Testis (tissue), 3 donors: ENCODE results near the gene MAP4K1. TPM values are rescaled to one million over a fixed set of nuclear protein-coding genes. Genes with fewer than 3 reads are reported as not detected.

ENCODE experiments used
- DNase-seq: peaks from one replicate; pipeline ENCODE4 v3.0.0-alpha.2; 2019
- H3K27ac ChIP-seq, 2 donors: fragments of 200-600 bp; sonication (generic); one replicate each; pipeline ENCODE4 v1.5.1; 2019
- H3K27me3 ChIP-seq: fragments of 200-600 bp; sonication (generic); one replicate; pipeline ENCODE4 v1.5.1; 2019
- H3K36me3 ChIP-seq: fragments of 200-600 bp; sonication (generic); one replicate; pipeline ENCODE4 v1.5.1; 2017; ENCODE audit warnings: low read depth; ENCODE audit errors: missing control alignments
- H3K4me1 ChIP-seq: fragments of 200-600 bp; sonication (generic); one replicate; pipeline ENCODE4 v1.5.1; 2019
- H3K4me3 ChIP-seq, 2 donors: fragments of 200-600 bp; sonication (generic); one replicate each; pipeline ENCODE4 v1.5.1; 2017 to 2019
- H3K9me3 ChIP-seq: fragments of 200-600 bp; sonication (generic); one replicate; pipeline ENCODE4 v1.5.1; 2017
- POLR2A ChIP-seq: fragments of 450-650 bp; IDR thresholded peaks from one replicate; pipeline ENCODE4 v1.6.1; 2017; ENCODE audit warnings: antibody characterized with exemption, mild to moderate bottlenecking, moderate library complexity
- WGBS, 2 donors: methylation state at CpG; one replicate each; pipeline ENCODE4 v1.1.5; 2018; 5-methylcytosine and 5-hydroxymethylcytosine counted together
- intact Hi-C: fragments of 100-400 bp; cut with DNase I; formaldehyde crosslinking; loops from one replicate; pipeline ENCODE4 v1.15.1; 2023; ENCODE audit warnings: low total_unique reads
- polyA plus RNA-seq: library from polyadenylated mRNA; stranded (reverse); fragments of 350-450 nt; fragmentation: Illumina TruSeq; extraction: RNeasy Lipid Tissue Mini Kit (QIAGEN cat#74804); gene quantifications from one replicate; pipeline ENCODE4 v1.2.3, GENCODE V29; 2014; ENCODE audit warnings: low read depth, low replicate concordance; ENCODE audit not compliant: insufficient read depth
- total RNA-seq, 2 donors: library from RNA; depleted of rRNA; stranded (reverse); fragments of >200 nt; gene quantifications; one replicate each; pipeline ENCODE4 v1.2.3, GENCODE V29; 2016
- TF ChIP-seq, protein P1 (sequence below), 3 experiments: fragments of 450-650 bp in 2 of 3; fragments of 200-600 bp in 1 of 3; sonication (generic) in 1 of 3; IDR thresholded peaks; one replicate each; pipeline ENCODE4 v1.5.1; 2016 to 2019; ENCODE audit warnings: antibody characterized with exemption in 3 of 3, mild to moderate bottlenecking in 2 of 3, moderate library complexity in 1 of 3

MAP4K1 gene
- total and polyA plus RNA-seq, 3 donors from 2014 or later, result 2.8 to 9.9 (median 8.3) TPM

GRCh38 chr19:38653028-38653571, 35.3 kb upstream of the MAP4K1 start:
- peaks cover 82% of the 10 kb centered on the region for H3K4me1 ChIP-seq
- no peaks in the 10 kb centered on the region for H3K27me3 ChIP-seq
- no peaks in the 10 kb centered on the region for H3K36me3 ChIP-seq
- no peak overlapping the region for H3K4me3 ChIP-seq
- 49 to 59% methylated on average over 7 of the region's 7 CpGs for WGBS, 2 donors
- H3K27ac ChIP-seq, result peak overlapping the region; percentile 16 to 77
- TF ChIP-seq, protein P1, sequence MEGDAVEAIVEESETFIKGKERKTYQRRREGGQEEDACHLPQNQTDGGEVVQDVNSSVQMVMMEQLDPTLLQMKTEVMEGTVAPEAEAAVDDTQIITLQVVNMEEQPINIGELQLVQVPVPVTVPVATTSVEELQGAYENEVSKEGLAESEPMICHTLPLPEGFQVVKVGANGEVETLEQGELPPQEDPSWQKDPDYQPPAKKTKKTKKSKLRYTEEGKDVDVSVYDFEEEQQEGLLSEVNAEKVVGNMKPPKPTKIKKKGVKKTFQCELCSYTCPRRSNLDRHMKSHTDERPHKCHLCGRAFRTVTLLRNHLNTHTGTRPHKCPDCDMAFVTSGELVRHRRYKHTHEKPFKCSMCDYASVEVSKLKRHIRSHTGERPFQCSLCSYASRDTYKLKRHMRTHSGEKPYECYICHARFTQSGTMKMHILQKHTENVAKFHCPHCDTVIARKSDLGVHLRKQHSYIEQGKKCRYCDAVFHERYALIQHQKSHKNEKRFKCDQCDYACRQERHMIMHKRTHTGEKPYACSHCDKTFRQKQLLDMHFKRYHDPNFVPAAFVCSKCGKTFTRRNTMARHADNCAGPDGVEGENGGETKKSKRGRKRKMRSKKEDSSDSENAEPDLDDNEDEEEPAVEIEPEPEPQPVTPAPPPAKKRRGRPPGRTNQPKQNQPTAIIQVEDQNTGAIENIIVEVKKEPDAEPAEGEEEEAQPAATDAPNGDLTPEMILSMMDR (IDR thresholded peaks at IDR 0.05), result no peak
- no peak for TF ChIP-seq POLR2A
- H3K9me3 ChIP-seq, result no peaks in the 10 kb centered on the region
- intact Hi-C loops, result loop anchor here (10.0 kb wide), 1 partner anchor 72 kb away; no protein-coding TSS in a partner anchor
- DNase-seq, result peak; percentile 59

GRCh38 chr19:38650911-38651584, 33.3 kb upstream of the MAP4K1 start:
- peak overlapping the region in 1 of 2 donors; percentile 77 for H3K27ac ChIP-seq

DNA sequence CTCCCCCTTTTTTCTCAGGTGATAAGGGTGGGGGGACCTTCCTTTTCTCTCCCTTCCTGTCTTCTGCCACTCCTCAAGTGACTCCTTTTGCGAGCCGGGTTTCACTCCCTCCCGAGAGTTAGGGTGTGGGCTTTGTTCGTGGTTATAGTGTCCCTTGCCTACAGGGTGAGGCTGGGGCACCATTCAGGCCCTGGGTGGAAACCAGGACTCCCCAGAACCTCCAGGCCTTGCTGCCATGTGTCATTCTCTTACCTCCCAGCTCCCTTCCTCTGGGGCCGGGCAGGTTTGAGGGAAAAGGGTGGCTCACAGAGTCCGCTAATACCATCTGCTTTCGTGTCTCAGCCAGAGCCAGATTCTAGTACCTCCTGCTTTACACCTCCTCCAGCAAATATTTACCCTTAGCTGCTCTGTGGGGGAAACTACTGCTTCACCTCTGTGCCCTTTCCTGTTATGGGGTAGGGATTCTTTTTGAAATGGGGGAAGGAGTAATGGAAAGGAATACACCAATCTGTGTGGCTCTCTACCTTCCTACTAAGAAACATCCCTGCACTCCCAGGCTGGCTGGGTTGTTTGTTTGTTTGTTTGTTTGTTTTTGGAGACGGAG, 32.5 kb upstream of the MAP4K1 start:
- H3K9me3 ChIP-seq, result no peaks in the 10 kb centered on the region
- WGBS, 2 donors, result 55 to 78% methylated on average over 8 of the region's 8 CpGs
- intact Hi-C loops, result loop anchor here (10.0 kb wide), 1 partner anchor 75 kb away; no protein-coding TSS in a partner anchor

More at GRCh38 chr19:38650911-38651584, 33.3 kb upstream of the MAP4K1 start:
- H3K4me1 ChIP-seq, result peaks cover 67% of the 10 kb centered on the region
- no peaks in the 10 kb centered on the region for H3K36me3 ChIP-seq
- no peak for DNase-seq
- no peaks in the 10 kb centered on the region for H3K9me3 ChIP-seq
- H3K4me3 ChIP-seq, result no peak overlapping the region
- WGBS, 2 donors, result 67 to 82% methylated on average over 12 of the region's 12 CpGs
- no peaks in the 10 kb centered on the region for H3K27me3 ChIP-seq
- TF ChIP-seq POLR2A, result no peak
- TF ChIP-seq, protein P1 (IDR thresholded peaks at IDR 0.05), result peak in 1 of 3 experiments; percentile 1
- intact Hi-C loops, result loop anchor here (10.0 kb wide), 1 partner anchor 74 kb away; no protein-coding TSS in a partner anchor

DNA sequence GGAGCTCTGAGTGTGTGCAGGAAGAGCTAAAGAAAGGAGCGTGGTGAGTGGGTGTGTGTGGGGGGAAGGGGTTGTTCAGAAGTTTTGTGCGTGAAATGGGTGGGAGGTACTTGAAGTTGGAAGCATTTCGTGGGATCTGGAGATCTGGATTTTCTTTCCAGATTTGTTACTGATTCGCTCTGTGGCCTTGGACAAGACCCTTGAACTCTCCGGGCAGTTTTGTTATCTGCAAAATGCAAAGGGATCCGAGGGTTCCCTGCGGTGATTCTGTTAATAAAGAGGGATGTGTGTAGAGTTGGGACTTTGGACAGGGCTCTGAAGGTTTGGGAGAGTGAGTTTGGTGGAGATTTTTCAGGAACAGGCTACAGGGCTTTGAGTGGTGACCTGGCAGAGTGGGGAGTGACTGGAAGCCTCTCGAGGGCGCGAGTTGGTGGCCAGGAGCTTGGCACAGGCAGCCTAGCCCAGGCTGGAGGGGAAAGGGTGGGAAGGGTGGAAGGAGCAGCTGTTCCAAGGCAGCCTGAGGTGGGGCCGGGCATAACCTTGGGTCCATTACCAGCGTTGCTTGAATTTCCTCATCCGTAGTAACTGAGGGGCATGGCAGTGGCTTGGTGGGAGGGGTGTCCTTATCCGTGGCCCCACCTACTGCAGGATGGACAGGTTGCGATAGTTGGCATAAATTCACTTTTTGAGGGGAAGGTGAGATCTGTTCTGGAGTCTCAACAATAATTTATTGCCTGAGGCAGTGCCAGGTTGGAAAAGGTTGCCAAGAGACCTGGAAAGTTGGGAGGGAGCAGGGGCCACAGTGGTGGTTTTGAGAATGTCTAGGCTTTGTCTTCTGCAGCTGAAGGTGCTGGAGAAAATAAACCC, 31.8 kb upstream of the MAP4K1 start:
- H3K9me3 ChIP-seq, result no peaks in the 10 kb centered on the region

More for the DNA sequence above, 32.5 kb upstream of the MAP4K1 start:
- Histone ChIP-seq H3K4me3 (no peak overlapping the region), H3K4me1 (peaks cover 66% of the 10 kb centered on the region), H3K27me3 (no peaks in the 10 kb centered on the region), H3K27ac (peak overlapping the region in 1 of 2 donors; percentile 65), H3K36me3 (no peaks in the 10 kb centered on the region)
- DNase-seq, result no peak
- TF ChIP-seq, protein P1 (IDR thresholded peaks at IDR 0.05), result no peak
- TF ChIP-seq POLR2A, result no peak

More for the DNA sequence above, 31.8 kb upstream of the MAP4K1 start:
- intact Hi-C loops, result loop anchor here (10.0 kb wide), 1 partner anchor 75 kb away; no protein-coding TSS in a partner anchor
- Histone ChIP-seq H3K27me3 (no peaks in the 10 kb centered on the region), H3K36me3 (no peaks in the 10 kb centered on the region), H3K4me3 (peak overlapping the region; percentile 94 to 97), H3K4me1 (peaks cover 58% of the 10 kb centered on the region), H3K27ac (peak overlapping the region; percentile 65 to 90)
- 21 to 22% methylated on average over 15 of the region's 15 CpGs for WGBS, 2 donors
- DNase-seq, result no peak
- TF ChIP-seq, protein P1 (IDR thresholded peaks at IDR 0.05), result no peak
- no peak for TF ChIP-seq POLR2A
